Measurements from ENCODE around the gene LRRC14B.

DNA sequence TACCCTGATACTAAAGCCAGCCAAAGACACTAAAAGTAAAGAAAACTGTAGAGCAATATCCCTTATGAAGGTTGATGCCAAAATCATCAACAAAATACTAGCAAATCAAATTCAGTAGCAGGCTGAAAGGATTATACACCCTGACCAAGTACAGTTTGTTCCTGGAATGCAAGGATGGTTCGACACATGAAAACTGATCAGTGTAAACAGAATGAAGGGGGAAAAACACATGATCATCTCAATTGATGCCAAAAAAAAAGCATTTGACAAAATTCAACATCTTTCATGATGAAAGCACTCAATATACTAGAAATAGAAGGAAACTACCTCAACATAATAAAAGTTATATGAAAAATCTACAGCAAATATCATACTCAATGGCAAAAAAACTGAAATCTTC, 43.5 kb upstream of the LRRC14B start:
- TF ChIP-seq, protein P1, sequence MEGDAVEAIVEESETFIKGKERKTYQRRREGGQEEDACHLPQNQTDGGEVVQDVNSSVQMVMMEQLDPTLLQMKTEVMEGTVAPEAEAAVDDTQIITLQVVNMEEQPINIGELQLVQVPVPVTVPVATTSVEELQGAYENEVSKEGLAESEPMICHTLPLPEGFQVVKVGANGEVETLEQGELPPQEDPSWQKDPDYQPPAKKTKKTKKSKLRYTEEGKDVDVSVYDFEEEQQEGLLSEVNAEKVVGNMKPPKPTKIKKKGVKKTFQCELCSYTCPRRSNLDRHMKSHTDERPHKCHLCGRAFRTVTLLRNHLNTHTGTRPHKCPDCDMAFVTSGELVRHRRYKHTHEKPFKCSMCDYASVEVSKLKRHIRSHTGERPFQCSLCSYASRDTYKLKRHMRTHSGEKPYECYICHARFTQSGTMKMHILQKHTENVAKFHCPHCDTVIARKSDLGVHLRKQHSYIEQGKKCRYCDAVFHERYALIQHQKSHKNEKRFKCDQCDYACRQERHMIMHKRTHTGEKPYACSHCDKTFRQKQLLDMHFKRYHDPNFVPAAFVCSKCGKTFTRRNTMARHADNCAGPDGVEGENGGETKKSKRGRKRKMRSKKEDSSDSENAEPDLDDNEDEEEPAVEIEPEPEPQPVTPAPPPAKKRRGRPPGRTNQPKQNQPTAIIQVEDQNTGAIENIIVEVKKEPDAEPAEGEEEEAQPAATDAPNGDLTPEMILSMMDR (IDR thresholded peaks at IDR 0.05), result no peak
- TF ChIP-seq POLR2A (IDR thresholded peaks at IDR 0.05) (no peak), POLR2AphosphoS5 (IDR thresholded peaks at IDR 0.05) (no peak)

Measured in sigmoid colon (tissue), 4 donors.